Activated T-cell treated with anti-CD3 and anti-CD28 coated beads, Interleukin-2, amount 50 U/mL, for 48 hours (primary cell): ENCODE measurements around the gene PTPRM.
A peak's percentile ranks its signal among the peaks of the same experiment; 100 is the strongest.

Experiments
- DNase-seq, 2 experiments: peaks; one replicate each; pipeline ENCODE4 v3.0.0-alpha.2; 2020

PTPRM gene

GRCh38 chr18:7918701-7919100 lies 351.6 kb downstream of the PTPRM start:
- DNase-seq: no peak

- DNase-seq: no peak
Observed at GRCh38 chr18:7919565-7919964, 352.4 kb downstream of the PTPRM start.

GRCh38 chr18:7921938-7922587 lies 354.9 kb downstream of the PTPRM start:
- DNase-seq: no peak

- no peak for DNase-seq
Observed at GRCh38 chr18:7923105-7923504, 356.0 kb downstream of the PTPRM start.

GRCh38 chr18:7924616-7925015 lies 357.5 kb downstream of the PTPRM start:
- DNase-seq: no peak

- DNase-seq: no peak
Observed at GRCh38 chr18:7926526-7926925, 359.4 kb downstream of the PTPRM start.

GRCh38 chr18:7927119-7927518 lies 360.0 kb downstream of the PTPRM start:
- no peak for DNase-seq

GRCh38 chr18:7931763-7932162 lies 364.6 kb downstream of the PTPRM start:
- DNase-seq: no peak

GRCh38 chr18:7937268-7937667 lies 370.2 kb downstream of the PTPRM start:
- DNase-seq: no peak

- no peak for DNase-seq
Observed at GRCh38 chr18:7939521-7939920, 372.4 kb downstream of the PTPRM start.

- no peak for DNase-seq
Observed at GRCh38 chr18:7940379-7940778, 373.3 kb downstream of the PTPRM start.

GRCh38 chr18:7940971-7941370 lies 373.9 kb downstream of the PTPRM start:
- no peak for DNase-seq

GRCh38 chr18:7941533-7941932 lies 374.4 kb downstream of the PTPRM start:
- no peak for DNase-seq

- DNase-seq: no peak
Observed at GRCh38 chr18:7945882-7946281, 378.8 kb downstream of the PTPRM start.

- DNase-seq: peak in 1 of 2 experiments; percentile 19
Observed at GRCh38 chr18:7946734-7947377, 379.7 kb downstream of the PTPRM start.

- DNase-seq: peak in 1 of 2 experiments; percentile 20
Observed at GRCh38 chr18:7950380-7951136, 383.4 kb downstream of the PTPRM start.

- no peak for DNase-seq
Observed at GRCh38 chr18:7953095-7953958, 386.2 kb downstream of the PTPRM start.

- no peak for DNase-seq
Observed at GRCh38 chr18:7954238-7954637, 387.1 kb downstream of the PTPRM start.

GRCh38 chr18:7955175-7955574 lies 388.1 kb downstream of the PTPRM start:
- no peak for DNase-seq

- no peak for DNase-seq
Observed at GRCh38 chr18:7957297-7957696, 390.2 kb downstream of the PTPRM start.

GRCh38 chr18:7958081-7958896 lies 391.2 kb downstream of the PTPRM start:
- no peak for DNase-seq

GRCh38 chr18:7958897-7959146 lies 391.7 kb downstream of the PTPRM start:
- DNase-seq: no peak
